Colonic mucosa (tissue), 4 donors: ENCODE measurements around the gene SH3RF1. TPM values are rescaled to one million over a fixed set of nuclear protein-coding genes. Genes with fewer than 3 reads are reported as not detected.

ENCODE experiments used
- DNase-seq: peaks from one replicate; pipeline ENCODE4 v3.0.0-alpha.2; 2020
- H3K27ac ChIP-seq: fragments of 200-600 bp; one replicate; pipeline ENCODE4 v1.8.0; 2021
- H3K27me3 ChIP-seq: fragments of 200-600 bp; one replicate; pipeline ENCODE4 v1.8.0; 2021
- H3K36me3 ChIP-seq: fragments of 200-600 bp; one replicate; pipeline ENCODE4 v1.8.0; 2021
- H3K4me1 ChIP-seq: fragments of 200-600 bp; one replicate; pipeline ENCODE4 v1.8.0; 2021; ENCODE audit warnings: mild to moderate bottlenecking
- H3K4me3 ChIP-seq: fragments of 200-600 bp; one replicate; pipeline ENCODE4 v1.8.0; 2021
- H3K9ac ChIP-seq, 2 donors: one replicate each; pipeline ENCODE4 v1.7.0; 2013; ENCODE audit warnings: control low read depth in 2 of 2, low read depth in 2 of 2, low read length in 2 of 2
- H3K9me3 ChIP-seq: fragments of 200-600 bp; one replicate; pipeline ENCODE4 v1.8.0; 2021
- CTCF ChIP-seq: fragments of 200-600 bp; IDR thresholded peaks from one replicate; pipeline ENCODE4 v1.8.0; 2022; ENCODE audit warnings: antibody characterized with exemption, mild to moderate bottlenecking
- intact Hi-C: fragments of 100-400 bp; cut with DNase I; formaldehyde crosslinking; loops from one replicate; pipeline ENCODE4 v1.14.1; 2022
- total RNA-seq, 2 donors: library from RNA; stranded (reverse); fragmentation: NEBNext Ultra II Directional in 1 of 2; extraction: Animal tissue kit (Norgen Biotek cat#: 25700) in 1 of 2; gene quantifications; one replicate each; pipeline ENCODE4 v1.2.1, GENCODE V29; 2021
- donor health status: healthy.
- donor health status: DM: no; HTN: no; CAD: no.
- donor health status: DM: no; HTN: no; CAD: no.

Gene SH3RF1
- total RNA-seq, 2 donors from 2014 or later: 50.2 to 77.1 TPM

DNA sequence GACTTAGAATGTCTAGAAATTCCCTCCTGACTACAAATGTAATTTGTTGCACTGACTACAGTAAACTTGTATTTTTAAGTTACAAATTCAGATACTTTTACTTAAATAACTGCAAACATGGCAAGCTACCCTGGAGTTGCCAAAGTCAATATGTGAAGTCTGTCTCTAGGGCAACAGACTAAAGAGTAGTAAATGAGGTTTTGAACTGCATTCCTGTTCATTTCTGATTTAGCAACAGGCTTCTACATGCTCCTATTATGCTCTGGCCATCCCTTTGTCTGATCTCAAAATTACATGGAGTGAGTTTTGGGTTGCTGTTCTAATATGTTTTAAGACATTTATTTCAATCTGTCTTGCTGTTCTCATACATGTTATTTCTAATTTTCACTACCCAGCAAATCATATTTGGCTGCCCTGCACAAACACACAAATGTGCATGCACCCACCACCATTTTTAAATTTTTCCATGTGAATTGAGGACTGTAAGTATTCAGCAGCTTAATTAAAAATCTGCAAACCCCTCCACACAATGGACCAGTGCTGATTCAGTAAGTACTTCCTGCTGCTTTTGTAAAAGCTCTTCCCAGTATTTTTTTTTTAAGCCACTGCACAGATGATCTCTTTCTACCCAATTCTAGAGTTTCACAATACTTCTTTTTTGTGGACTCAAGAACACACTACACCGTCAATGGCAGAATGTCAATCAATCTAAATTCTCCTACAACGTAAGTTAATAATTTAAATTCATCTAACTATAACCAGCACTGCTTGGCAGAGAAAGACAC is 26.7 kb downstream of the SH3RF1 start:
- Histone ChIP-seq H3K9me3 (no peaks in the 10 kb centered on the region), H3K4me1 (peaks cover 3% of the 10 kb centered on the region), H3K36me3 (no peaks in the 10 kb centered on the region), H3K9ac (no peak overlapping the region), H3K4me3 (no peak overlapping the region), H3K27me3 (no peaks in the 10 kb centered on the region), H3K27ac (no peak overlapping the region)
- TF ChIP-seq CTCF: no peak
- intact Hi-C loops: no loop called here
- no peak for DNase-seq

- H3K9ac ChIP-seq: no peak overlapping the region
- no peak for TF ChIP-seq CTCF
- H3K9me3 ChIP-seq: no peaks in the 10 kb centered on the region
- no peak overlapping the region for H3K4me3 ChIP-seq
- no peaks in the 10 kb centered on the region for H3K27me3 ChIP-seq
- intact Hi-C loops: no loop called here
- H3K27ac ChIP-seq: no peak overlapping the region
- H3K4me1 ChIP-seq: no peaks in the 10 kb centered on the region
- no peak for DNase-seq
- no peaks in the 10 kb centered on the region for H3K36me3 ChIP-seq
Measured at GRCh38 chr4:169241464-169241863, 29.3 kb downstream of the SH3RF1 start.

GRCh38 chr4:169239221-169239905 is 31.4 kb downstream of the SH3RF1 start:
- Histone ChIP-seq H3K4me3 (no peak overlapping the region), H3K9me3 (no peaks in the 10 kb centered on the region), H3K27me3 (no peaks in the 10 kb centered on the region), H3K27ac (no peak overlapping the region), H3K4me1 (no peaks in the 10 kb centered on the region), H3K36me3 (no peaks in the 10 kb centered on the region), H3K9ac (no peak overlapping the region)
- TF ChIP-seq CTCF: no peak
- intact Hi-C loops: no loop called here
- no peak for DNase-seq

DNA sequence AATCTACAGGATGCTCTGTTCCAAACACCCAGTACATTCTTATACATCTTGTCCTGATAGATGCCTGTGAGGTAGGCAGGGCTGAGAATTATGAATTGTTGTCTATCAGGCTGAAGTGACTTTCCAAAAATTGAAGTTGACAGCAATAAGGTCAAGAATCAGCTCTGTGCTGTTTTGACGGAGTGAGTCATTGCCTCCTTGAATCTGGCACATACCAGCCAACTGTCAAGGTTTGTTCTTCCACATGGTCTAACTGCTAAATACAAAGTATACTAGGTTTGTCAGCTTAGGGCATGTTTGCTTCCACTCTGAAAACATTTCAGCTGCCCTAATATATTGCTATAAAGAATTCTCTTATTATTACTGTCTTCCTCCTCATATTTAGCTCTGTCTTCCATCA is 32.3 kb downstream of the SH3RF1 start:
- H3K4me1 ChIP-seq: no peaks in the 10 kb centered on the region
- intact Hi-C loops: no loop called here

More for the DNA sequence above, 32.3 kb downstream of the SH3RF1 start:
- DNase-seq: no peak
- Histone ChIP-seq H3K9me3 (no peaks in the 10 kb centered on the region), H3K4me3 (no peak overlapping the region), H3K27ac (no peak overlapping the region), H3K9ac (no peak overlapping the region), H3K27me3 (no peaks in the 10 kb centered on the region), H3K36me3 (no peaks in the 10 kb centered on the region)
- no peak for TF ChIP-seq CTCF
